Measurements from ENCODE around the gene IFNL2. TPM values are rescaled to one million over a fixed set of nuclear protein-coding genes. Genes with fewer than 3 reads are reported as not detected.
"Not testable (repeated sequence)": the region's sequence is repeated elsewhere in the genome, so short reads cannot be mapped to it uniquely, and the experiment has no call there.

Gene IFNL2
- total and polyA plus RNA-seq, 2 donors, result not detected

GRCh38 chr19:39245166-39245565, 23.0 kb upstream of the IFNL2 start:
- WGBS, result no CpG with 5 or more reads among the region's 1 CpG
- H3K4me1 ChIP-seq (ENCODE audit: insufficient read depth); H3K4me3 ChIP-seq (ENCODE audit: low read depth, low read length); H3K27ac ChIP-seq (ENCODE audit: low read depth); H3K36me3 ChIP-seq (ENCODE audit: insufficient read depth); DNase-seq (ENCODE audit: extremely low spot score): not testable (repeated sequence)

- Histone ChIP-seq H3K4me1 (ENCODE audit: insufficient read depth) (no peaks in the 10 kb centered on the region), H3K4me3 (ENCODE audit: low read depth, low read length) (no peak overlapping the region), H3K36me3 (ENCODE audit: insufficient read depth) (no peaks in the 10 kb centered on the region), H3K27ac (ENCODE audit: low read depth) (no peak overlapping the region)
- no peak for DNase-seq (ENCODE audit: extremely low spot score)
- WGBS, result 17% methylated on average over 42 of the region's 42 CpGs
Observed at GRCh38 chr19:39246951-39247669, 21.1 kb upstream of the IFNL2 start.

GRCh38 chr19:39247701-39248664, 20.2 kb upstream of the IFNL2 start:
- Histone ChIP-seq H3K36me3 (ENCODE audit: insufficient read depth) (no peaks in the 10 kb centered on the region), H3K4me1 (ENCODE audit: insufficient read depth) (no peaks in the 10 kb centered on the region), H3K4me3 (ENCODE audit: low read depth, low read length) (no peak overlapping the region), H3K27ac (ENCODE audit: low read depth) (no peak overlapping the region)
- 9% methylated on average over 92 of the region's 92 CpGs for WGBS
- DNase-seq (ENCODE audit: extremely low spot score), result no peak

- H3K27ac ChIP-seq (ENCODE audit: low read depth), result no peak within 1 kb of the TSS
- DNase-seq (ENCODE audit: extremely low spot score), result no peak
- H3K4me3 ChIP-seq (ENCODE audit: low read depth, low read length), result no peak within 1 kb of the TSS
- 65% methylated on average over 13 of the region's 13 CpGs for WGBS
- no peaks in the 10 kb centered on the region for H3K4me1 ChIP-seq (ENCODE audit: insufficient read depth)
- H3K36me3 ChIP-seq (ENCODE audit: insufficient read depth), result no peaks in the 10 kb centered on the region
Observed at GRCh38 chr19:39248806-39249205, 19.4 kb upstream of the IFNL2 start, which contains the start of gene IFNL4. Gene IFNL4, minus strand, starts transcription at chr19:39248856.

GRCh38 chr19:39251081-39251480, 17.1 kb upstream of the IFNL2 start:
- WGBS, result 57% methylated on average over 5 of the region's 5 CpGs
- no peaks in the 10 kb centered on the region for H3K4me1 ChIP-seq (ENCODE audit: insufficient read depth)
- no peaks in the 10 kb centered on the region for H3K36me3 ChIP-seq (ENCODE audit: insufficient read depth)
- DNase-seq (ENCODE audit: extremely low spot score), result no peak
- no peak overlapping the region for H3K27ac ChIP-seq (ENCODE audit: low read depth)
- H3K4me3 ChIP-seq (ENCODE audit: low read depth, low read length), result no peak overlapping the region

GRCh38 chr19:39251846-39252245, 16.4 kb upstream of the IFNL2 start:
- H3K27ac ChIP-seq (ENCODE audit: low read depth), result no peak overlapping the region
- DNase-seq (ENCODE audit: extremely low spot score), result no peak

GRCh38 chr19:39252458-39252857, 15.7 kb upstream of the IFNL2 start:
- WGBS, result 50% methylated on average over 3 of the region's 3 CpGs
- no peaks in the 10 kb centered on the region for H3K4me1 ChIP-seq (ENCODE audit: insufficient read depth)
- H3K27ac ChIP-seq (ENCODE audit: low read depth), result no peak overlapping the region
- no peak overlapping the region for H3K4me3 ChIP-seq (ENCODE audit: low read depth, low read length)
- H3K36me3 ChIP-seq (ENCODE audit: insufficient read depth), result no peaks in the 10 kb centered on the region
- DNase-seq (ENCODE audit: extremely low spot score), result no peak

More at GRCh38 chr19:39251846-39252245, 16.4 kb upstream of the IFNL2 start:
- Histone ChIP-seq H3K4me3 (ENCODE audit: low read depth, low read length) (no peak overlapping the region), H3K4me1 (ENCODE audit: insufficient read depth) (no peaks in the 10 kb centered on the region), H3K36me3 (ENCODE audit: insufficient read depth) (no peaks in the 10 kb centered on the region)
- WGBS, result 59% methylated on average over 3 of the region's 3 CpGs

GRCh38 chr19:39253374-39254149, 14.6 kb upstream of the IFNL2 start:
- WGBS, result 76% methylated on average over 8 of the region's 8 CpGs
- H3K4me3 ChIP-seq (ENCODE audit: low read depth, low read length), result no peak overlapping the region
- DNase-seq (ENCODE audit: extremely low spot score), result no peak
- no peaks in the 10 kb centered on the region for H3K36me3 ChIP-seq (ENCODE audit: insufficient read depth)
- H3K4me1 ChIP-seq (ENCODE audit: insufficient read depth), result no peaks in the 10 kb centered on the region
- H3K27ac ChIP-seq (ENCODE audit: low read depth), result no peak overlapping the region

GRCh38 chr19:39254531-39255345, 13.5 kb upstream of the IFNL2 start:
- no peak overlapping the region for H3K4me3 ChIP-seq (ENCODE audit: low read depth, low read length)
- no peak for DNase-seq (ENCODE audit: extremely low spot score)
- H3K4me1 ChIP-seq (ENCODE audit: insufficient read depth), result no peaks in the 10 kb centered on the region
- no peaks in the 10 kb centered on the region for H3K36me3 ChIP-seq (ENCODE audit: insufficient read depth)
- H3K27ac ChIP-seq (ENCODE audit: low read depth), result no peak overlapping the region
- WGBS, result 85% methylated on average over 29 of the region's 29 CpGs

GRCh38 chr19:39257227-39257626, 11.0 kb upstream of the IFNL2 start:
- Histone ChIP-seq H3K4me1 (ENCODE audit: insufficient read depth) (no peaks in the 10 kb centered on the region), H3K4me3 (ENCODE audit: low read depth, low read length) (no peak overlapping the region), H3K27ac (ENCODE audit: low read depth) (no peak overlapping the region), H3K36me3 (ENCODE audit: insufficient read depth) (no peaks in the 10 kb centered on the region)
- WGBS, result 92% methylated on average over 4 of the region's 4 CpGs
- no peak for DNase-seq (ENCODE audit: extremely low spot score)

- Histone ChIP-seq H3K4me1 (ENCODE audit: insufficient read depth) (no peaks in the 10 kb centered on the region), H3K36me3 (ENCODE audit: insufficient read depth) (no peaks in the 10 kb centered on the region), H3K27ac (ENCODE audit: low read depth) (no peak overlapping the region), H3K4me3 (ENCODE audit: low read depth, low read length) (no peak overlapping the region)
- whole genome bisulfite sequencing, result 78% methylated on average over 3 of the region's 3 CpGs
- no peak for DNase-seq (ENCODE audit: extremely low spot score)
Observed at GRCh38 chr19:39261704-39262103, 6.5 kb upstream of the IFNL2 start.

- Histone ChIP-seq H3K4me1 (ENCODE audit: insufficient read depth) (no peaks in the 10 kb centered on the region), H3K4me3 (ENCODE audit: low read depth, low read length) (no peak overlapping the region), H3K36me3 (ENCODE audit: insufficient read depth) (no peaks in the 10 kb centered on the region), H3K27ac (ENCODE audit: low read depth) (no peak overlapping the region)
- WGBS, result 79% methylated on average over 4 of the region's 4 CpGs
- DNase-seq (ENCODE audit: extremely low spot score), result no peak
Observed at GRCh38 chr19:39262496-39262895, 5.7 kb upstream of the IFNL2 start.

GRCh38 chr19:39263912-39264305, 4.3 kb upstream of the IFNL2 start:
- Histone ChIP-seq H3K4me1 (ENCODE audit: insufficient read depth) (no peaks in the 10 kb centered on the region), H3K27ac (ENCODE audit: low read depth) (no peak overlapping the region), H3K4me3 (ENCODE audit: low read depth, low read length) (no peak overlapping the region), H3K36me3 (ENCODE audit: insufficient read depth) (no peaks in the 10 kb centered on the region)
- no peak for DNase-seq (ENCODE audit: extremely low spot score)
- 11% methylated on average over 17 of the region's 17 CpGs for WGBS

All from urinary bladder (tissue), 4 donors.